Activated CD4-positive, alpha-beta T cell treated with anti-CD3 and anti-CD28 coated beads for 48 hours (primary cell): Measurements from ENCODE around the gene RUFY4.
"Not testable (repeated sequence)": the region's sequence is repeated elsewhere in the genome, so short reads cannot be mapped to it uniquely, and the experiment has no call there.

Source experiments
- DNase-seq: peaks from one replicate; pipeline ENCODE4 v3.0.0-alpha.2; 2020

RUFY4 gene

GRCh38 chr2:218031771-218032257, 37.2 kb upstream of the RUFY4 start:
- DNase-seq = no peak

DNA sequence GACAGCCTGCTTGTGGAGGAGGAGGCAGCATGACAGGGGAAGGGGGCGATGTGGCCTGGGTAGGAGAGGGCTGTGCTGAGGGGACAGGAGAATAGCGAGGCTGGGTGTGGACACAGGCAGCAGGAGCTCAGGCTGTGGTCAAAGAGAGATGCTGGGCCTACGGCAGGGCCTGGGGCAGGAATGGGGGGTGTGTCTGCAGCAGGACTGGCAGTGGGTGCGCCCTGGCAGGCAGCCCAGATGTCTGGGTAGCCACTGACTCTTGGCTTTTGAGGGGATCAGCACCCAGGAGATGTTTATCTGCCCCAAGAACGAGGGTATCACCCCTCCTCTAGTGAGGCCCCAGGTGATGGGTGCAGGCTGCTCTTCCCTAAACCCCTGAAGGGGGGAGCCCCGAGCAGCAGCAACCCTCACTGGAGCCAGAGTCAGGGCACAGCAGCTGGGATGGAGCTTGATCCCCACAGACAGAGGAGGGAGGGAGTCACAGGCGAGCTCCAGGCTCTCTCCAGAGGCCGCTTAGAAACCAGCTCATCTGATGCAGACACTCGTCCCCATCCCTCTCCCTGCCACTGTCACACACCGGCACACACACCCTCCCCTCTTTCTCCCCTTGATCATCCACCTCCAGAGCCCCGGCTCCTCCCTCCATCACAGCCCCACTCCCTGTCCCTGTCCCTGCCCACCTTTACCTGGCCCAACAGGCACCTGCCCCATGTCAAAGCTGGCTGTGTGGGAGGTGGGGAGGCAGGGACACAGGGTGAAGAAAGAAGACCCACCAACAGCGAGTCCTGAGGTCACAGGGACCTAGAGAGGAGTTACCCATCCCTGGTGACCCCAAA, 36.5 kb upstream of the RUFY4 start:
- DNase-seq = no peak

DNA sequence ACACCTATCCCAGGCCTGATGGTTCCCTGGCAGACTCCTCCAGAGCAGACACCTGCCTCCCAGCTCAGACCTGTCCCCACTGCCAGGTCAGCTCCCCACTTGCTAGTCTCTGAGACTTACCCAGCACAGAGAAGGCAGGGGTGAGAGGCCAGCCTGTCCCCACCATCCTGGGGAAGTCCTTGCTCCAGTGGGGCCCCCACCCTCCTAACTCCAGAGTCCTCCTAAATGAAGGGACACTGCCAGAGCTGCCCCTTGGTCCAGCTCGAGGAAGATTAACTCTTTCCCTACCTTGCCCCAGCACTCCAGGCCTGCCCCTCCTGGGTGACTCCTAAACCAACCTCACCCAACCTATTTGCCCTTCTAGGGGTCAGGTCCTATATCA, 35.9 kb upstream of the RUFY4 start:
- DNase-seq = no peak

DNA sequence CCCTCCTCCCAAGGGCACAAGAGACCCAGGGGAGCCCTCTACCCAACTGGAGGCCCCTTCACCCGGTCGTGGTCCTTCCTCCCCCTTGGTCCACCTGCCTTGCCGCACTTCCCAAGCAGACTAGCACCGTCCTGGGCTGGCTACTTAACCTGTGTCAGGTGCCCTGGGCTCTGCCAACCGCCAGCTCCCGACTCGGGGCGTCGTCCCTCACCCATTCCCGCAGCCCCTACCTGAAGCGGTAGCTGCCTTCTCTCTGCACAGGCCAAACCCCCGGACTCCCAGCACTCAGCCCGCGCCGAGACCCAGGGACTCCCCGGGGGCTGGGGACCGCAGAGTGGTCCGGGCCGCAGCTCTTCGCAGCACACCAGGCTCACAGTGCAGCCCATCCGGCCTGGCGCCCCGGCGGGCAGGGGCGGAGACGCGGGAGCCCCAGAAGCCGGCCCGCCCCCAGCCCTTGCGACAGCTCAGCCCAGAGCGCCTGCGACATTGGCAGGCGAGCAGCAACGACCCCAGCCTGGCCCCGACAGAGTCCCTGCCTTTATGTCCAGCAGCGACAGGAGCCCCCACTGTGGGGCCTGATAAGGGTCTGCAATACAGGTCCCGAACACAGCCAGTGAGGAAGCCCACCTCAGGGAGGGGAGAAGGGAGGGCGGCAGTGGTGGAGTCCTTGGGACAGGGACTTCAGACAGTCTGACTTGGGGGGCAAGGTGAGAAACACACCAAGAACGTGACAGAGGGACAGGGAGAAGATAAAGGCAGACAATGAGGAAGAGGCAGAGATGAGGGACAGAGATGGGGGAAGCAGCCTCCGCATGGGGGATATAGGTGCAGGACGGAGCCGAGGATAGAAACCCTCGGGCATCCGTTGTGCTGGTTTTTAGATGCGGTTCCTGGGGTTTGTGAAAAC, 35.2 kb upstream of the RUFY4 start:
- no peak for DNase-seq

GRCh38 chr2:218034497-218035213, 34.4 kb upstream of the RUFY4 start:
- peak; percentile 76 for DNase-seq

DNA sequence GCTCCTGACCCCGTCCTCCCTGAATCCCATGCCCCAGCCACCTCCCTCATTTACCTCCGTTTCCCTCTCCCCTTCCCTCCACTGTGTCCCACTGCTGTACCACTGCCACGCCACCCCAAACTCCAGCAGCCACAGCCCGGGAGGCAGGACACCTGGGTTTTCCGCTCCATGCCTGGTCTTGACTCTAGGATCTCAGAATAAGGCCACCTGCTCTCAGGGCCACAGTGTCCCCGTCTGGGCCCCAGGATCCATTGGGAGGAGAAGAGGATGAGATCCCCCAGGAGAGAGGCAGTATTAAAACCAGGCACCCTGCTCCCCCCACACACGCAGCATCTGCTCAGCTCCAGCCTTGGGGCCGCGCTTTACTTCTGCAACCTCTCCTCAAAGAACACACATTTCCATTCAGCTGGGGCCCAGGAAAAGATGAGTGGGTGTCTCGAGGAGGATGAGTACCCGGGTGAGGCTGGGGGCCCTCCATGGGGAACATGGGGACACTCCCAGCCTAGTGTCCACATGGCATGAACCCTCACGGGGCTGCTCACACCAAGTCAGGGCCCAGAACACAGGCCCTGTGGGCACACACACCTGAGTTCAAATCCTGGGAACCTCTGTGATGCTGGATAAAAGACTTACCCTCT, 33.5 kb upstream of the RUFY4 start:
- no peak for DNase-seq

GRCh38 chr2:218036371-218036770, 32.7 kb upstream of the RUFY4 start:
- no peak for DNase-seq

- no peak for DNase-seq
Measured at GRCh38 chr2:218039171-218039570, 29.9 kb upstream of the RUFY4 start.

DNA sequence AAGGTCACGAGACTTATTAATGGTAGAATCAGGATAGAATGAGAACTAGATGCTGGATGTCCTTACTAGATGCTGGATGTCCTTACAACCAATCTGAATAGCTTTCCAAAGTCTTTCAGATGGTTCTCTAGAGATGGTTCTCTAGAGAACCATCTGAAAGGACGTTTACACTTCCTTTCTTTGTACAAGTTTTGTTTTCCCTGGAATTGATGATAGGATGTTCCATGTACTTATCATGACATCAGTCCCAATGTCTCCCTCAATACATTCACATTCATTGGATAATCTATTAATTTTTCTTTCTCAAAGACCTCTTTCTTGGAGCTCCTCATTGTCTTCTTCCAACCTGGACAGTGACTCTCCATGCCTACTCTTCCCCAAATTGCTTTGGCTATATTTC, 28.2 kb upstream of the RUFY4 start:
- no peak for DNase-seq

GRCh38 chr2:218041302-218042168, 27.5 kb upstream of the RUFY4 start:
- no peak for DNase-seq

DNA sequence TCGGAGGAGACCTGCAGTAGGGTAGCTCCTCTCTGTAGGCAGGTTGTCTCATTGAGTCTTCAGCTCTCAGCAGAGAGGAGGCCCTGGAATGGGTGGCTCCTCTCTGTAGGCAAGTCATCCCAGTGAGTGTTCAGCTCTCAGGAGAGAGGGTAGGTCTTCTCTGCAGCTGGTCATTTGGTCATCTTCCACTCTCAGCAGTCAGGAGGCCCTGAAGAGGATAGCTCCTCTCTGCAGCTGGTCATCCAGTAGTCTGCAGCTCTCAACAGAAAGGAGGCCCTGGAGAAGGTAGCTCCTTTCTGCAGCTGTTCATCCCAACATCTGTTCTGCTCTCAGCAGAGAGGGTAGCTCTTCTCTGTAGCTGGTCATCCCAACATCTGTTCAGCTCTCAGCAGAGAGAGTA, 26.0 kb upstream of the RUFY4 start:
- no peak for DNase-seq

DNA sequence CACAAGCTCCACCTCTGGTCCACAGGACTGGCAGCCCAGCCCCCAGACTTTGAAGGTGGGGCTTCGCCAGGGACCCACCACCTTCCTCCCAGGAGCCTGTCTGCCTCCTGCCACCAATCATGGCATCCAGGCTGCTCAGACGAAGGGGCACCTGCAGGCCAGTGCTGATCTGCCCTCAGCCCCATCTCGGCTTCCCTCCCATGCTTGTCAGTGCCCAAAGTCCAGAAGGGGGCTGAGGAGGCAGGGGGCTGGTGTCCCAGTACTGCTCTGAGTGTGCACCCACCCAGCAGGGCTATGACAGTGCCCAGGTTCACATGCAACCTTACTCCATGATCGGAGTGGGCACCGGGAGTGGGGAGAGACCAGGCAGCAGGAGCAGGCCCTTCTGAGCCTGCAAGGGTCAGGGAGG, 25.3 kb upstream of the RUFY4 start:
- no peak for DNase-seq

DNA sequence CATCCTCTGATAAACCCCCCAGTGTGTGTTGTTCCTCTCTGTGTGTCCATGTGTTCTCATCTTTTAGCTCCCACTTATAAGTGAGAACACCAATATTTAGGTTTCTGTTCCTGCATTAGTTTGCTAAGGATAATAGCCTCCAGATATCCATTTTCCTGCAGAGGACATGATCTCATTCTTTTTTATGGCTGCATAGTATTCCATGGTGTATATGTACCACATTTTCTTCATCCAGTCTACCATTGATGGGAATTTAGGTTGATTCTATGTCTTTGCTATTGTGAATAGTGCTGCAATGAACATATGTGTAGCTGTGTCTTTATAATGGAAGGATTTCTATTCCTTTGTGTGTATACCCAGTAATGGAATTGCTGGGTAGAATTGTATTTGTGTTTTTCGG, 24.5 kb upstream of the RUFY4 start:
- not testable (repeated sequence) for DNase-seq

DNA sequence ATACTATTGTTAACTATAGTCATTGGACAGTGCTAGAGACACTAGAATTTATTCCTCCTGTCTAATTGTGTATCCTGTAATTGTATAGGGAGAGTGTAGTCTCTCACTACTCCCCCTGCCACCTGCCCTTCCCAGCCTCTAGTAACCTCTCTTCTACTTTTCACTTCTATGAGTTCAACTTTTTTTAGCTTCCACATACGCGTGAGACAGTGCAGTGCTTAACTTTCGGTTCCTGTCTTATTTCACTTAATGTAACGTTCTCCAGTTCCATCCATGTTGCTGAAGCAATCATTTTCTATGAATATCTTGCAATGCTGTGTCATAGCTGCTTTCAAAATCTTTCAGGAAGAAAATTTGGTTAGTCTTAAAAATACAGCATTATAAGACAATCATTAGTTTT, 22.8 kb upstream of the RUFY4 start:
- DNase-seq = no peak

- DNase-seq = no peak
Measured at GRCh38 chr2:218047536-218048225, 21.4 kb upstream of the RUFY4 start.

DNA sequence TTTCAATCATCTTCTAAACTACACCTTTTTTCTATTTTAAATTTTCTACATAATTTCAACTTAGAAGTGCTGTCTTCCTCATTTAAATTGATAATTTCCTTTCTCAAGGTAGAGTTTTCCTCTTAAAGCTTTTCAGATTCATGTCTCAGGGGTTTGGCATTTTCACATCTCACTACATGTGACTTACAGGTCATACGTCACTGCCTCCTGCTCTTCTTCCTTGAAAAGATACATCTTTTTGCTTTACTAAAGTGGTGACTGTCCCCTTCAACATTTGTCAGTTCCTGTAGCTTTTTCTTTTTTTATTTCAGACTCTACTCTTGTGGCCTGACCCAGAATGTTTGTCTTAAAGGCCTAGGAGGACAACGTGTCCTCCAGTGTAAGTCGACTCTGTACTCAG, 17.1 kb upstream of the RUFY4 start:
- no peak for DNase-seq

DNA sequence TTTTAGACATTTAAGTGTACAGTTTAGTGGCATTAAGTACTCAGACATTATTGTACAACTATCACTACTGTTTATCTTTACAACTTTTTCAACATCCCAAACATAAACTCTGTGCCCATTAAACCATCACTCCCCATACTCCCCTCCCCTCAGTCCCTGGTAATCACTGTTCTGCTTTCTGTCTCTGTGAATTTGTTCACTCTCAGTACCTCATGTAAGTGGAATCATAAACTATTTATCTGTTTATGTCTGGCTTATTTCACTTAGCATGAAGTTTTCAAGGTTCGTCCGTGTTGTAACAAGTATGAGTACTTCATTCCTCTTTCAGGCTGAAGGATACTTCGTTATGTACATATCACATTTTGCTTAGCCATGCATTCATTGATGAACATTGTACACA, 9.8 kb upstream of the RUFY4 start:
- DNase-seq = no peak

DNA sequence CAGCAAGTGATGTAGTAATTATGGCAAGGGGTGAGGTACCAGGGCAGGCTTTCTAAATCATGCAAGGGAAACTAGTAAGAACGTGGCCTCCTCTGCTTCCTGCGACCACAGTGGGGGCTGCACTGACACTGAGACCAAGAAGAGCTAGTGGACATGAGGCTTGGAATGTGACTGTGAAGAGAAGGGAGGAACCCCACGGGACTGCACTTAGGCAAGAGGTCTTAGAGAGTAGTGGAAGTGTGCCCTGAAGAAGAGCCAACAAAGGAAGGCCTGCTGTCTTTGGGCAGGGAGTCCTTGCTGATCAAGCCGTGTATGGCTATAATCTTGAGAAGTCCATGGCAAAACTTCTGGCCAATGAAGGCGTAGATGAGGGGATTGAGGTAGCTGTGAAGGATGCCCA, 8.9 kb upstream of the RUFY4 start:
- no peak for DNase-seq

DNA sequence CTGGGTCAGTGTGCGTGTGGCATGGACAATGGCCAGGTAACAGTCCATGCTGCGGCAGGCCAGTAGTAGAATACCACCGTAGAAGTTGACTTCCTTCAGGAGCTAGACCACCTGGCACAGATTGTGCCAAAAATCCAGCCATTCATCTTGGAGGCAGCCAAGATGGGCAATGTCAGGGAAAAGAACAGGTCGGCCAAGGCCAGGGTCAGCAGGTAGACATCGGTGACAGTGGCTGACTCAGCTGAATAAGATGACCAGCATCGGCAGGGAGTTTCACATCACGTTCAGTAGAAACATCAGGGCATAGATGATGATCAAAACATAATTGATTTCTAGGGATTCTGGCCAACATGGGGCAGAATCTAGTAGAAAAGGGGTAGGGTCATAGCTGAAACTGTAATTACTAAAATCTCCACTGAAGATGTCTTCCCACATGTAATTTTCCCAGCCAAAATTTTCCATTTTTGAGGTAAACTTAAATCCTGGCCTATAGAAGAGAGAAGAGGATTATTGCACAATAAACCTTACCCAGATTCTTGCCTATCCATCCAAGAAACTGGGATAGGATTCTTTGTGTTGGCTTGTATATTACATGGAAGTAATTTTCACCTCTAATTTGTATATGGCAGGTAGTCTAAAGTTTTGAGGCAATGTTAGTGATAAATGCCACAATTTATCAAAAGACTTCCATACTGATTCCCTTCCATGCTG, 7.9 kb upstream of the RUFY4 start:
- DNase-seq = no peak

DNA sequence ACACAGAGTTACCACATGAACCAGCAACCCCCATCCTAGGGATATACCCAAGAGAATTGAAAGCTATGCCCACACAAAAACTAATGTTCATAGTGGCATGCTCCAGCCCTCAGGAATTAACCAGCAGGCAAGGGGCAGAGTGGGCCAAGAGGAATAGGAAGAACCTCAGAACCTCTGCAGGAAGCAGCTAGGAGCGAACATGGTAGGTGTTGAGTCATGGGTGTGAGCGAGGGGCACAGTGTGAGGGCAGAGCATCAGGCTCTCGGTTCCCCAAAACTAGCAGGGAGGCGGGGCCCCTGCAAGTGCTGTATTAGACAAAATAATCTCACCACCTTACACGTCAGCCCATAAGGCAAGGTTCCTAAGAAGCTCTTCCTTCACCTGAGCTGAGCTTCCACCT, 5.6 kb upstream of the RUFY4 start:
- DNase-seq = no peak
